GM23248 (cell line): ENCODE measurements around the gene TTLL3.

ENCODE experiments used
- EZH2 ChIP-seq: fragments of 200-600 bp; sonication (generic); IDR thresholded peaks from 2 replicates; pipeline ENCODE4 v1.6.1; 2018; ENCODE audit warnings: antibody characterized with exemption, mild to moderate bottlenecking; ENCODE audit not compliant: insufficient read depth, poor library complexity, severe bottlenecking
- EZH2phosphoT487 ChIP-seq: fragments of 200-600 bp; sonication (generic); IDR thresholded peaks from 2 replicates; pipeline ENCODE4 v1.6.1; 2018; ENCODE audit warnings: antibody characterized with exemption, moderate library complexity, mild to moderate bottlenecking, low read depth; ENCODE audit not compliant: insufficient read depth

- TF ChIP-seq EZH2 = no peak
- TF ChIP-seq EZH2phosphoT487 = no peak
Observed at GRCh38 chr3:9784965-9785364, 25.1 kb upstream of the TTLL3 start.
